ENCODE results near the gene CENPB. TPM values are rescaled to one million over a fixed set of nuclear protein-coding genes. Genes with fewer than 3 reads are reported as not detected.
A peak's percentile ranks its signal among the peaks of the same experiment; 100 is the strongest.

Gene CENPB
- total and polyA plus RNA-seq, 4 donors, result 4.5 to 32.4 (median 25.4) TPM

- Histone ChIP-seq H3K4me1 (ENCODE audit: control insufficient read depth in 4 of 4, insufficient read depth in 4 of 4, low read length in 3 of 4) (peaks cover 16 to 37% (median 31%) of the 10 kb centered on the region in 4 donors), H3K9ac (ENCODE audit: low read depth in 1 of 2, low read length in 2 of 2) (no peak overlapping the region), H3K27me3 (ENCODE audit: control insufficient read depth in 4 of 4, insufficient read depth in 4 of 4, low read length in 3 of 4) (no peaks in the 10 kb centered on the region), H3K27ac (ENCODE audit: low read depth in 1 of 2, low read length in 2 of 2) (peak overlapping the region; percentile 30 to 71), H3K36me3 (ENCODE audit: control insufficient read depth in 4 of 4, insufficient read depth in 3 of 4, low read depth in 1 of 4, low read length in 3 of 4) (peaks cover 0 to 10% (median 4%) of the 10 kb centered on the region in 4 donors), H3K4me3 (ENCODE audit: low read depth in 1 of 3, low read length in 3 of 3) (no peak overlapping the region), H3K9me3 (ENCODE audit: control insufficient read depth in 4 of 4, low read length in 3 of 4) (no peaks in the 10 kb centered on the region)
- 52% methylated on average over 11 of the region's 11 CpGs for WGBS
- TF ChIP-seq, protein P1, sequence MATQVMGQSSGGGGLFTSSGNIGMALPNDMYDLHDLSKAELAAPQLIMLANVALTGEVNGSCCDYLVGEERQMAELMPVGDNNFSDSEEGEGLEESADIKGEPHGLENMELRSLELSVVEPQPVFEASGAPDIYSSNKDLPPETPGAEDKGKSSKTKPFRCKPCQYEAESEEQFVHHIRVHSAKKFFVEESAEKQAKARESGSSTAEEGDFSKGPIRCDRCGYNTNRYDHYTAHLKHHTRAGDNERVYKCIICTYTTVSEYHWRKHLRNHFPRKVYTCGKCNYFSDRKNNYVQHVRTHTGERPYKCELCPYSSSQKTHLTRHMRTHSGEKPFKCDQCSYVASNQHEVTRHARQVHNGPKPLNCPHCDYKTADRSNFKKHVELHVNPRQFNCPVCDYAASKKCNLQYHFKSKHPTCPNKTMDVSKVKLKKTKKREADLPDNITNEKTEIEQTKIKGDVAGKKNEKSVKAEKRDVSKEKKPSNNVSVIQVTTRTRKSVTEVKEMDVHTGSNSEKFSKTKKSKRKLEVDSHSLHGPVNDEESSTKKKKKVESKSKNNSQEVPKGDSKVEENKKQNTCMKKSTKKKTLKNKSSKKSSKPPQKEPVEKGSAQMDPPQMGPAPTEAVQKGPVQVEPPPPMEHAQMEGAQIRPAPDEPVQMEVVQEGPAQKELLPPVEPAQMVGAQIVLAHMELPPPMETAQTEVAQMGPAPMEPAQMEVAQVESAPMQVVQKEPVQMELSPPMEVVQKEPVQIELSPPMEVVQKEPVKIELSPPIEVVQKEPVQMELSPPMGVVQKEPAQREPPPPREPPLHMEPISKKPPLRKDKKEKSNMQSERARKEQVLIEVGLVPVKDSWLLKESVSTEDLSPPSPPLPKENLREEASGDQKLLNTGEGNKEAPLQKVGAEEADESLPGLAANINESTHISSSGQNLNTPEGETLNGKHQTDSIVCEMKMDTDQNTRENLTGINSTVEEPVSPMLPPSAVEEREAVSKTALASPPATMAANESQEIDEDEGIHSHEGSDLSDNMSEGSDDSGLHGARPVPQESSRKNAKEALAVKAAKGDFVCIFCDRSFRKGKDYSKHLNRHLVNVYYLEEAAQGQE (IDR thresholded peaks at IDR 0.05), result peak; percentile 39
- peak; percentile 31 for TF ChIP-seq HNF4G (IDR thresholded peaks at IDR 0.05)
- peak; percentile 96 to 97 for TF ChIP-seq RXRA (IDR thresholded peaks at IDR 0.05)
- no peak for TF ChIP-seq TAF1 (conservative IDR thresholded peaks at IDR 0.05)
- peak in 1 of 2 donors; percentile 32 for TF ChIP-seq GABPA (IDR thresholded peaks at IDR 0.05 in 1 of 2, conservative IDR thresholded peaks at IDR 0.05 in 1 of 2)
- peak; percentile 89 for TF ChIP-seq YY1 (IDR thresholded peaks at IDR 0.05)
- peak; percentile 93 for TF ChIP-seq FOXA1 (IDR thresholded peaks at IDR 0.05)
- no peak for TF ChIP-seq ZBTB33 (IDR thresholded peaks at IDR 0.05)
- peak in 1 of 2 donors; percentile 61 for TF ChIP-seq EGR1 (IDR thresholded peaks at IDR 0.05; ENCODE audit: low read depth in 2 of 2)
- TF ChIP-seq JUND (IDR thresholded peaks at IDR 0.05), result peak; percentile 69 to 93
- TF ChIP-seq, protein P2, sequence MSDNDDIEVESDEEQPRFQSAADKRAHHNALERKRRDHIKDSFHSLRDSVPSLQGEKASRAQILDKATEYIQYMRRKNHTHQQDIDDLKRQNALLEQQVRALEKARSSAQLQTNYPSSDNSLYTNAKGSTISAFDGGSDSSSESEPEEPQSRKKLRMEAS (IDR thresholded peaks at IDR 0.05), result peak; percentile 96
- TF ChIP-seq HNF4A (conservative IDR thresholded peaks at IDR 0.05), result peak; percentile 53 to 73
- no peak for TF ChIP-seq RAD21 (IDR thresholded peaks at IDR 0.05)
- TF ChIP-seq FOXA2 (IDR thresholded peaks at IDR 0.05), result peak; percentile 95
- TF ChIP-seq SP1 (IDR thresholded peaks at IDR 0.05), result peak; percentile 78
- TF ChIP-seq CTCF (IDR thresholded peaks at IDR 0.05; ENCODE audit: low read depth, low read length, missing input control), result no peak
- peak; percentile 84 for TF ChIP-seq ATF3 (IDR thresholded peaks at IDR 0.05)
- peak; percentile 61 for TF ChIP-seq NR2F2 (IDR thresholded peaks at IDR 0.05)
- DNase-seq (ENCODE audit: low spot score), result no peak
These were observed 16.1 kb upstream of the CENPB start for GRCh38 chr20:3802524-3803239.

All from liver (tissue), 9 donors.